GM21360 (cell line): Measurements from ENCODE around the gene RPA1.

Experiments
- ATAC-seq: cut with Tn5 transposase; IDR thresholded peaks from one replicate; pipeline ENCODE4 v1.9.1; 2021; ENCODE audit warnings: mild to moderate bottlenecking, moderate library complexity; ENCODE audit not compliant: unreplicated experiment

Gene RPA1

DNA sequence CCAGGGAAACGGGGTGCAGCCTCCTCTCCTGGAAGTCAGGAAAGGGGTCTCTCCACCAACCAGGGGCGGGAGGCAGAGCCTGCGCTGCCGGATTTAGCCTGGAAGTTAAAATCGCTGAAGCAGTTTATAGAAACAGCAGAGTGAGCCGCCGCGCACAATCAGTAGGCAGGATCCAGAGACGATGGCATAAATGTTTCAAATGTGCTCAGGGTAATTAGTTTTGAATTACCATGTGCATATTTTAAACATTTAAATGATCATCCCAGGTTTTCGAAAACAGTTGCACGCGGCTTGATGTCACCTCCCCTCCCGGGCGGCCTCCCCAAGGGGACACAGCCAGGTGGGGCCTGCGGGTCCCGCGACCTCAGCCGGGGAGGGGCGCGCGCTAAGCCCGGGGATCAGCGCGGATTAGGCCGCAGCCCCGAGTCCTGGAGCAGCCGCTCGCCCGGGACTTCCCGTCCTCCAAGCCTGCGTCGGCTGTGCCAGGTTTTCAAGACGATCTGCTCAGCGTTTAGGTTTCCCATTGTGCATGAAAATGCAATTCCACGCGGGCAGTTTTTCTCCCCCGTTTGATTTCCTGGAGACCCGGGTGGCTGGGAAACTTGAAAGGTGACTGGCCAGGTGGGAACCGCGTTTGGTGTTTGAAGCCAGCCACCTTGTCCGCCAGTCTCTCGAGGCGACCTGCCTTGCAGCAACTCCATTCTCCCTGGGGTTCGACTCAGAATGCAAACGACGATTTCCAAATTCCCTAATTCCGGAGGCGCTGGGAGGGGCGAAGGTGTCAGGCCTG, 78.3 kb downstream of the RPA1 start:
- no peak for ATAC-seq

DNA sequence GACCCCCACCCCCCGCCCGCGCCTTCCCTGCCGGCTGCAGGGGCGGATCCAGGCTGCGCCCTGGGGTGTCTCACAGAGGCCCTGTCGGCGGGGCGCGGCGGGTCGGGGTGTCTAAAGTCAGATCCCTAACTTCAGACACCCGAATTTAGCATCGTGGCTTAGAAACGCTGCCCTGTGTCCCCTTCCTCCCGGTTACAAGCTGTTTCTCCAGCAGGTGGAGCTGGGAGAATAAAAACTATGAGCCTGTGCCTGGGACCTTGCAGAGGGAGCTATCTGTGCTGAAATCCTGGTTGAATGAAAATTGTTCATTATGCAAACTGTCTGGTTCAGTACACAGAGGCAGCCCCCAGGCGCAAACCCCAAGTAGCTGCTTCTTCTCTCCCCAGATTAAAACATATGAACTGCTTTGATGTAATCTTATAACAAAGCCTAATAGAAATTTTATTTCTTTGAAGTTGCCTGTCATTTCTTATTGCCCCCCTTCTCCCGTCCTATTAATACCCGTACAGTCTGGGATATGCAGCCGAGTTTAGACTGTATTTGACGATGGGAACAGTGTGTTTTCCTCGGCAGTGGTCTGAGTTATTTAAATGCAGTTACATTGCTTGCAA, 79.0 kb downstream of the RPA1 start:
- ATAC-seq = no peak

DNA sequence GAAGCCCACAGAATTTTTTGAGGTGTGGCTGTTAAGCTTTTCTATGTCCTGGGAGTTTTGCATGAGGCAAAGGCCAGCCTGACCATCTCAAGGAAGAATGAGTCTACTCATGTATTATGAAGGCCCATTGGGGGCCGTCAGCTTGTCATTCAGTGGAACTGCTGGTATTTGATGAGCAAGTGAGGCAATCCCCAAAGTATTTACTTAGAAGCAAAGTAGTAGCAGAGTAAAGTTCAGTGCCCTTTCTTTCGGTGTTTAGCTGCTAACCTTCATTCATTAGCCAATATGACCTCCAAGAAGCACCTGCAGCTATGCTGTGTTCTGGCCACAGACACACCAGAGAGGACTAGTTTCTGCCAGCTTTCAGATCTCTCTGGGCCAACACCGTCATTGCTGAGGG, 80.2 kb downstream of the RPA1 start:
- ATAC-seq = no peak

DNA sequence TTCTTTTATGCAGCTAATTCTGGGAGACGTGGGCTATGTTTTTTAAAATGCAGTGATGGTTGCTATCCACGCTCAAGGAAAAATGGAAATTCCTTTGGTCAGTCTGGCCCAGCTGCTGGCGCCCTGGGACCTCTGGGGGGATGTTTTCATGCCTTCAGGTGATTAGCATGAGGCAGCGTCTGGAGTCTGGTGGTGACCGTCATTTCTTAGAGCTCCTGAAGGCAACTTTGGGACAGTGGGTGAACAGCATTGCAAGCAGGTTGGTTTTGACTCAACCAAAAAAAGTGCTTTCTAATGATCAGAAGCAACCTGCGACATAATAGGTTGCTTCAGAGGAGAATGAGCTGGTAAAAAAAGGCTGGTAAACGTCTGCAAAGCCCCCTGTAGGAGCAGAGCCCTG, 82.3 kb downstream of the RPA1 start:
- ATAC-seq = no peak

DNA sequence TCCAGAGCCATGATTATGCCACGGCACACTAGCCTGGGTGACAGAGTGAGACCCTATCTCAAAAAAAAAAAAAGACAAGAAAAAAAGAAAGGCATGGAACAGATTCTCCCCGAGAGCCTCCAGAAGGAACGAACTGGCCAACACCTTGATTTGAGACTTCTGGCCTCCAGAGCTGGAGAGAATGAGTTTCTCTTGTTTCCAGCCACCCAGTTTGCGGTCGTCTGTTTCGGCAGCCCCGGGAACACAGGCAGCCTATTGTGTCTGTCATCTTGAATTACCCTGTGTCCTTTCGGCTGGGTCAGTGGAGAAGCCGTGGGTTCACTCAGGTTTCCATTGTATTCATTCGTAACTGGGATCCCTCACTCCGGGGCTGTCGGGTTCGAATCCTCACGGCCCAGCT, 83.9 kb downstream of the RPA1 start:
- ATAC-seq = no peak

DNA sequence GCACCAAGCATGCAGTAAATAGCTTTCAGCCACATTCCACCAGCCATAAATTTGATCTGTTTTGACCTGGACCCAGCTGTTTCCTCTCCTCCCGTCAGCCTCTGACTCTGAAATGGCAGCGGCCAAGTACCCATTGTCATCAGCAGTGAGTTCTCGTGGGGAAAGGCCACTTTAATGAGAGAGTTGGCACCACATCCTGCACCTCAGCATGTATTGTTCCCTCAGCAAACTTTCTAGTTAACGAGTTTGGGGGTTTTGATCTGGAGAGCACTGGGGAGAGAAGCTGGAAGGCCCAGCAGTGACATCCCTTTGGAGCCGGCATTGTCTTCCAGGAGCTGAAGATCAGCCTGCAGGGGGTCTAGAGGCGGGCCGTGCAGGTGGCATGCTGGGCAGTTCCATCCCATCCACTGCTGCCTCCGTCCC, 84.9 kb downstream of the RPA1 start:
- no peak for ATAC-seq

DNA sequence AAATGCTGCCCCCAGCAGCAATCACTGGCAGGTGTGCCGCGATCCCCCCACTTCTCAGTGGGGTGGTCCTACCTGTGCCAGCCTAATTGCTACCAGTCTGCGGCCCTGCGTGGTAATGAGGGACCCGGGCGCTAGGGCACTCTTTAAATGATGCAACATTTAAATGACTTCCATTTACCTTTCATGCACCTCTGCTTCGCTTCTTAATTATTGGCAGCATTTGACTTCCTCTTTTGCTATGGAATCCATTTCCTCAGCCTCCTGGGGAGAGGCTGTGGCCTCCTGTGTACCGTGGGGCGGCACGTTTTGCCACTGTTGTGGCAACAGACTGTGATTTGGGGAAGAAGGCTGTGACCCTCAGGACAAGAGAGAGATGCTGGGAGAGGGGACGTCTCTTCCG, 86.1 kb downstream of the RPA1 start:
- no peak for ATAC-seq

DNA sequence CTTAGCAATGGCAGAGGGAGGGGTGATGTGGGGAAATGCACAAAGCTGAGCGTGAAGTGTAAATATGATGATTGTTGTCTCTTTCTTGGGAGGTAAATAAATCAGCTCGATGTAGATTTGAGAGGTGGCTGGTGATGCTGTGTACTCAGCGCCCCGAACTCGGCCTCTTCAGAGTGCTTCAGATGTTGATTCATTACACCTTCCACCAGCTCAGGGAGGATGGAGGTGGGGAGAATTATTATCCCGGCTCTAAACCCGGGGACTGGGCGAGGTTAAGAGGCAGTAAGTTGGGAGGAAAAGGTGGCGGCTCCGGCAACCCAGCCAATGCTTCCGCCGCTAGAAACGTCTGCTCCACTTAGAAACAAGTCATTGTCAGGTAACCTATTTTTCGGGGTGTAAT, 86.5 kb downstream of the RPA1 start:
- ATAC-seq = no peak

DNA sequence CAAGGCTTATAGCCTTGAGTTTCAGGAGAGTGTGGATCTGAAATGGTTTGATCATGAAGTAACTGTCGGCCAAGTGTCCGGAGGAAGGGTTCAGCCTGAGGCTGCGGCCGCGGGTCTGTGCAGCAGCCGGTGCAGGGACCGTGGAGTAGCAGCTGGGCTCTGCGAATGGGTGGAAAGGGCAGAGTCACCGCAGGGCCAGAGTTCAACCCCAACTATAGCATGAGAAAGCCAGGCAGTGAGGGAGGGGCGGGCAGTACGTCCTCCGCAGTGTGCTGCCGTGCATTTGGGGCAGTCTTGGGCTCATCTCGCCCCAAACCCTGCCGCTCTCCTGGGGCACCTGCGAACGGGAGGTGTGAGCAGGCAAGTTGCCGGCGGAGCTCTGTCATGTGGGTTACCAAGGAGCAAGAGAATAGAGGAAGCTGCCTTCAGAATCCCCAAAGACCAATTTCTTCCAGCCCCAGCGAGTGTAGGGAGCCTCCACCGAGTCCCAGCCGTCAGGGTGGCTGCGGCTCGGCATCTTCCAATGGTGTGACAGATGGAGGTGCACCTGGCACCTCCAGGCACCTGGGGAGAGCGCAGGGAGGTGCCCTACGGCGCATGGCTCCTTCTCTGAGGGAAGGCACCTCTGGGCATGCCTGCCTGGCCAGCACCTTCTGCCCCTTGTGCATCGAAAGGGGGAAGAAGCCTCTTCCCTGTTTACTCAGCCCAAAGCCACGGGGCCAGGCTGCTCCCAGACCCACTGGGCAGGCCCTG, 87.3 kb downstream of the RPA1 start:
- no peak for ATAC-seq

DNA sequence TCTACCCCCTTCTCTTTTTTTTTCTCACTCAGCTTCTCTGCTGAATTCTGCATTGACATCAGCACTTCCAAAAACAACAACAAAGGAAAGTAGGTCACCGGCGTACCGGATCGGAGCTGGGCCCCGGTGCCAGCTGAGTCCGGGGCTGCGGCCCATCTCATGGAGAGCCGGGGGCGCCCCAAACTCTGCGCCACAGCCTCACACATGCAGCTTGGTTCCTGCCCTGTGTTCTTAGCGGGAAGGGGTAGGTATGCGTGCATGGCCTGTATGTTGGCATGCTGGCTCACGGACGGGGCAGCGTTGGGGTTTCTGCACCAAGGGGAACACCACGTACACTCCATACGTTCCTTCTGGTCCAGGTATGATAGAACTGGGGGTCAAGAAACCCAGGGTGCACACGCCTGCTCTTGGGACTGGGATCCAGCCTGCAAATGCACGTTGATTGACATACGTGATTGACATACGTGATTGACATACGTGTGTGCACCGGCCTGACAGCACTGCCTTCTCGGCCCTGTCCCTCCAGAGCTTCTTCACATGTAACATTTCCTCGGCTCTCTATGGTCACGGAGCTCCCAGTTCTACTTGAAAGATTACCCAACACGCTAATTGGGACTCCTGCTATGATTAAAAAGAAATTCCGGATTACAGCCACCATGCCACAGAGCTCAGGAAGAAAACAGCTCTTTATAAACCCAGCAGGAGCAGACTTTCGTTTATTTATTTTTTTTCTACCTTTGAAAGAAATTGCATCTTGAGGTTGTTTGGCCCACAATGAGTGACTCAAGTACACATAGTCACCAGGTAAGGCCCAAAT, 88.7 kb downstream of the RPA1 start:
- ATAC-seq = no peak

DNA sequence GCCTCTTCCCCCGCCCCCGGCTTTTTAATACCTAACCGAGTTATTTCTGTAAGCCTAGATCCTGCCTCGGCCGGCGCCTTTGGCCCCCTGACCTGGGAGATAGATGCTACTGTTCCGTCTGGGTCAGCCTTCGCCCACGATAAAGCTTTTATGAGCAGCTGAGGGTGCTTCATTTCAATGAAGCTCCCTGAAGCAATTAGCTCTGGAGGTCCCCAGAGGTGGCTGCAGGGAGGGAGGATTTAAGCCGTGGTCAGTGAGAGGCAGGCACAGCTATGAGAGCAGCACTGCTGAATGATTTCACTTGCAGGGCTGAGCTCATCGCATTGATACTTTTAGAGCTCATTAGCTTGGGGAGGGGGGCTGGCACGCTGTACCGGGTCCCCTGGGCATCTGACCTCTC, 89.4 kb downstream of the RPA1 start:
- no peak for ATAC-seq

DNA sequence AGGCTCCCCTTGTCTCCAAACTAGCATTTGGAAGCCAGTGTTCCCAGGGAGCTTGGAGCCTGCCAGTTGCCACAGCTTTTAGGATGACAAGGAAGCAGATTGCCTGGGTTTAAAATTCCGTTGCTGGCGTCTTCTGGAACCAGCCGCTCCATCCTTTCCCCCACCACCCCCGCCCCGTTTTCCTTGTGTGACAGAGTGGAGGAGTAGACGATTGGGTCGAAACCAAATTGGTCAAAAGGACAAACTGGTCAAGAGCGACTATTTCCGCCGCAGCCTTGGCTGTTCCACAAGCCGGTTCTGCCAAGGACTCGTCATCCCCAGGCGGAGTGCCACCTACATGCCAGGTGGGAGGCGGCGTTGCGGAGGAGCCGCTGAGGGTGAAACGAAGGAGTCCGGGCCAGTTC, 91.1 kb downstream of the RPA1 start:
- no peak for ATAC-seq

DNA sequence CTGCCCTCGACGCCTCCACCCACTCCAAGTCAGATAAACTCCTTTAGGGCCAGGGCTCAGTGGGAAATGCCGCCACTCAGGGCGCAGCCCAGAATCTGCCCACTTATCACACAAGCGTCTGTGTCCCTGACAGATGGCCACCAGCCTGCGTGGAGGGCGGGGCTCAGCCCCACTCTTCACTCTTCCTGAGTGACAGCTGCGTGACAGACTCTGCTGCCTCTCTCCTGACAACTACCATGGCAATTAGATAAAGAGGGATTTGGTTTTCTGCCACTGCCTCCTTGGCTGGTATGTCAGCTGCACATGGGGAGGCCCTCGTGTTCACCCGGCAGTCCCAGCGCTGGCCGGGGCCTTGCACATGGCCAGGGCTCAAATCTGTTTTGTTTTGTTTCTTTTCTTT, 99.2 kb downstream of the RPA1 start:
- no peak for ATAC-seq

DNA sequence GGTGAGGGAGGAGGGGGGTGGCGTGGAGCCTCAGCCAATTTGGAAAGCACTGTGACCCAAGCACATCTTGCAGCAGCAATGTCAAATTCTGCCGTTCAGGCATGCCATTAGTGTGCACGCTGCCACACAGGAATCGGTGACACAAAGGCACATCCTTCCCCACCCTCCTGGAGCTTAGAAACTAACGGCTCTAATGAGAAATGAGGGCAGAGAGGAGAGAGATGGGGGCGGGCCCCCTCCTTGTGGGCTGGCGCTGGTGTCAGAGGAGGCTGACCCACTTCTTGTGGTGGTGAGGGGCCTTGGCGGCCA, 100.5 kb downstream of the RPA1 start:
- ATAC-seq = no peak

DNA sequence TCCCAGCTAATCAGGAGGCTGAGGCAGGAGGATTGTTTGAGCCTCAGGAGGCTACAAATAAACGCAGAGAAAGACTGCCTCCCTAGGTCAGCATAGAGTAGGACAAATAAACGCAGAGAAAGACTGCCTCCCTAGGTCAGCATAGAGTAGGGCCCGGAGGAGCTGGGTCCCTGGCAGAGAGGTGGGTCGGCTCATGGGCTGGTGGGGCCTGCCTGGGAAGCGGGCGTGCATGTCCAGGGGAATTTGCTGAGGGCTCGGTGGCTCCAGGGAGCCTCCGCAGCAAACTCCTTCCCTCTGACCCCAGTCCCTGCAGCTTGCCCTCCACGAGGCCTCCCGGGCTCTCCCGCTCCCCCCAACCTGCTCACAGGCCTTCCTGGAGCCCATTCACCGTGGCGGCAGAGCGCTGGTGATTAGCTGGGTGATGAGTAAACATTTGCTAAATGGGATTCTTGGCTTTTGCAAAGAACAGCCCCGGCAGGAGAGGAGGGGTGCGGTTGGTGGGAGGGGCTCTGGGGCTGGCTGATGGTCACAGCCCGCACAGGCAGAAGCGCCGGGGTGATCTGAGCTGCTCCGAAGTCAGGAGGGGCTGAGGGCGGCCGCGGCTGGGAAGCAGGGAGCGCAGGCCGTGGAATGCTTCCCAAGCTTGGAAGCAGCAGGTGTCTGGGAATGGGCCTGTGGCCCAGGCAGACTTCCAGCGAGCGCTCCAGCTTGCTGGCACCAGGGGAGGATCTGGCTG, 102.2 kb downstream of the RPA1 start:
- no peak for ATAC-seq

DNA sequence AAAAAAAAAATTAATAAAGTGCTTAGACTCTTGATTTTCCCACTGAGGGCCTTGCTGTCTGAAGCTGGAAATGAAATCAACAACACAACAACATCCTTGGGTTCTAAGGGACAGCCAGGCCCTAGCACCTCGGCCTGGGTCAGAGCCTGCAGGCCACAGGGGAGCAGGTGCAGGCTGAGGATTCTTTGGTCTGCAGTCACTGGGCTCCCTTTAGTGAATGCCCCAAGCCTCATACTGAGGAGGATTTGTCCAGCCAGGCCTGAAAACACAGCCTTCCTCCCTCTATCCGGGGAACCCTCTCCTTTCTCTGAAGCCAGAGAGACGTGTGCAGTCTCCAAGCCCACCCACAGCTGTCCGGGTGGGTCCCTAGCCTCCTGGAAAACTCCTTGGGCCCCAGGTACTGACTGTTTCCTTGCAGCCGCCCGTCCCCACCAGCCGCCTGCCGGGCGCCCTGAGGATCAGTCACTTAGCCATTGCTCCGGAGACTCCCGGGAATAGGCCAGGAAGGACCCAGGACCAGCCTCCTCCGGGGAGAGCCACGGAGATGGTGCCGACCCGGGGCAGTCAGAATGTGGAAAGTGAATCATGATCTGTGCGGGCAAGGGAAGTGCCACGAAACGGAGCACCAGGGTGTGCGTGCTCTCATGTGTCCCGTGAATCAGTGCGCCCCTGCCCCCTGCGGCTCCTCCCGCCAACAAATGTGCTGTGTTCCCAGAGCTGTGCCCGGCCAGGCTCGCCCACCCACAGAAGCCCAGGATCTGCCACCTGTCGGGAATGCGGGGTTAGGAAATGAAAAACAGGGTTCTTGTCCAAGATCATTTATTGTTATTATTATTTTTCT, 104.3 kb downstream of the RPA1 start:
- ATAC-seq = no peak

DNA sequence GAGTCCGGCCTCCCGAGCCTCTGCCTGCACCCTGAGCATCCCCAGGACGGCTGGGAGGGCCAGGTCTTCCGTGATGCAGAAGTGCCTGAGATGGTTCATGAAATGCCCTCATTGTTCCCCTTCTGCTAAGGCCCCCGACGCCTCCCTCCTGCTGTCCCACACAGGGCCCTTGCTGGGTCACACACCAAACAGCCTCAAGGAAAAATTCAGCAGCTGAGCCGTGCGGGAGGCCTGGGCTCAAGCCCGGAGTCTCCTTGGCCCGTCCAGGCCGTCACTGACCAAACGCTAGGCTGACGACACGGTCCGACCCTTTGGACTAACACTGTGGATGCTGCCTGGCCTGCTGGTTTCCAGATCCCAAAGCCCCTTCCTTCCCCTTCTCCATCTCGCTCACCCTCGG, 105.1 kb downstream of the RPA1 start:
- ATAC-seq = no peak

DNA sequence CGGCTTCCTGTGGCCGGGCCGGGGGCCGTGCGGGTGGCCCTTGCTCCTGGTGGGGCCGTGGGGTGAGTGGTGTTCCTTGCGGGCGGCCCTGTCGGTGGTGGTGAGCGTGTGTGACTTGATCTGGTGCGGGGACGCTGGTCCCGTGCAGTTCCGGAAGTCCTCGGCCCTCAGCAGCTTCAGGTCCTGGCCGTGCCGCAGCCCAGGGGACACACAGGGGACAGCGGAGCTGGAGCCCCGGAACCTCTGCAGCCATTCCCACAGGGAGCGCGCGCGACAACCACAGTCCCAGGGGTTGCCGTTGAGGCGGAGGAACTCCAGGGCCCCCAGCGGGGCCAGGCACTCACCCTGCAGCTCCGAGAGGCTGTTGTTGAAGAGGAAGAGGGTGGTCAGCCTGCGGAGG, 107.0 kb downstream of the RPA1 start:
- no peak for ATAC-seq

DNA sequence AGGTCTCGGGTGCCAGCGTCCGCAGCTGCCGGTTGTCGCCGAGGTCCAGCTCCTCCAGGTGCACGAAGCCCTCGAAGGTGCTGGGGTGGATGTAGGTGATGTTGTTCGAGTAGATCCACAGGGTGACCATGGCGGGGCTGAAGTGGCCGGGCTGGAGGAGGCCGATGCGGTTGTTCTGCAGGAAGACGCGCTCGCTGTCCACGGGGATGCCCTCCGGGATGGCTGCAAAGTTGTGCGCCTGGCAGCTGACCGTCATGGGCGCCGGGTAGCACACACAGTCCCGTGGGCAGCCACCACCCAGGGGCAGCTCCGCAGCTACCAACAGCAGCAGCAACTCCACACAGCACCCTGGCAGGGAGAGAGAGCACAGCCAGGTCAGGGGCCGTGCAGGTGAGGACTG, 107.7 kb downstream of the RPA1 start:
- no peak for ATAC-seq
